GM12872 (cell line): Measurements from ENCODE around the gene RAX.

Source experiments
- CTCF ChIP-seq: IDR thresholded peaks from 3 replicates; pipeline ENCODE4 v1.5.1; 2011; ENCODE audit warnings: low read depth, mild to moderate bottlenecking, low read length, moderate library complexity; ENCODE audit not compliant: insufficient read depth

RAX gene

GRCh38 chr18:59222341-59222740 is 50.9 kb downstream of the RAX start:
- TF ChIP-seq CTCF, result no peak

DNA sequence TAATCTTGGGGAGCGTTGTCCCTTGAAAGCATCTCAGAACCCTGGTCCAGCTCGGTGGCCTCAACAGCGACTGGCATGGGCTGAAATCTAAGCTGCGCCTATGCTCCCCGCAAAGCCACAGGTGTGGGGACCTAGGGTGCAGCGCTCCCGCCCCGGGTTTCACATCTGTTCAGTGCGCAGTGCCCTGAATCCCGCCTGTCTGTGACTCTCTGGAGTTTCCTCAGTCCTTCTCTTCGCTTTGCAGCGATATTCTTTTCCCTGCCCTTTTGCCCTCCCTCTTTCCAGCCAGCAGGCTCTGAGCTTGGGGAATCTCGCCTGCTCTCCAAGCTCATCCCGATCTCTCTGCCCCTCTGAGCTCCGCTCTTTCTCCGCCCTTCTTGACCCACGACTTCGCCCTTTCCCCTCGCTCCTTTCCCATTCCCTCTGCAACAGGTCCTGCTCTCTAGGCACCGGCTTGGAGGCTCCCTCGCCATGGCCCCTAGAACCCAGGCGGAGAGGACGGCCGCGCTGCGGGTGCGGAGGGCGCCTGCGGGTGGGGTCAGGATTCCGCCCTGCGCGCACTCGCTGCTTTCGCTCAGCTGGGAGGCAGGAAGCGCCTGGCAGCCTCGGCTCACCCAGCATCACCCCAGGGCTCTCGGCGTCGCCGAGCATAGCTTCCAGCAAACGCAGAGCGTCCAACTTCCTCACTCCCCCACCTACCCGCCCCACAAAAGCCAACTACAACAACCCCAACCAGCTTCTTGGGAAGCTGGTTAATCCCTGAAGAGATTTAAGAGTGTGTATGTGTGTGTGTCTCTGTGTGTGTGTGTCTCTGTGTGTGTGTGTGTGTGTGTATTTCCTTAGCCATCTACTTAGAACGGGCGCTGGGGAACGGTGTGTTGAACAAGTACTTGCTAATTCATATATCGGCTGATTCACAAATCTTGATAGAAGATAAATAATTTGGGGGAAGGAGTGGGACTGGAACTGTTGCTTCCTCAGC is 52.2 kb downstream of the RAX start:
- TF ChIP-seq CTCF, result no peak

DNA sequence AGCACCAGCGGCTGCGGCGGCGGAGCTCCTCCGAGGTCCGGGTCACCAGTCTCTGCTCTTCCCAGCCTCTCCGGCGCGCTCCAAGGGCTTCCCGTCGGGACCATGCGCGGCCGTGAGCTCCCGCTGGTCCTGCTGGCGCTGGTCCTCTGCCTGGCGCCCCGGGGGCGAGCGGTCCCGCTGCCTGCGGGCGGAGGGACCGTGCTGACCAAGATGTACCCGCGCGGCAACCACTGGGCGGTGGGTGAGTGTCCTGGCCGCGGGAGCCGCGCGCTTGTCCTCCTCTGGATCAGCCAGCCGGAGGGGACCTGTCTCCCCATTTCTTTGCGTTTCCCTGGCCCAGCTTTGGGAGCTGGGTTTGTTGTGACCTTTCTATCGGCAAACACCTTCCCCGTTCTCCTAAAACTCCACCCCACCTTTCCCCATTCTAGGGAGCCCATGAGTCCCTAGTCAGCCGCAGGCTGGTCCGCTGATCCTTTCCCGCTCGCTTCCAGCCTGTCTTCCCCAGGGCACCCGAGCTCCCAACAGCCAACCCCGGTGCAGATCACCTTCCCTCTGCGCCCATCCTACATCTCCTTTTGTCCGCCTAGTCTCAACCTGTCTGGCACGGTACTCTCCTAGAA is 53.0 kb downstream of the RAX start:
- TF ChIP-seq CTCF, result no peak

DNA sequence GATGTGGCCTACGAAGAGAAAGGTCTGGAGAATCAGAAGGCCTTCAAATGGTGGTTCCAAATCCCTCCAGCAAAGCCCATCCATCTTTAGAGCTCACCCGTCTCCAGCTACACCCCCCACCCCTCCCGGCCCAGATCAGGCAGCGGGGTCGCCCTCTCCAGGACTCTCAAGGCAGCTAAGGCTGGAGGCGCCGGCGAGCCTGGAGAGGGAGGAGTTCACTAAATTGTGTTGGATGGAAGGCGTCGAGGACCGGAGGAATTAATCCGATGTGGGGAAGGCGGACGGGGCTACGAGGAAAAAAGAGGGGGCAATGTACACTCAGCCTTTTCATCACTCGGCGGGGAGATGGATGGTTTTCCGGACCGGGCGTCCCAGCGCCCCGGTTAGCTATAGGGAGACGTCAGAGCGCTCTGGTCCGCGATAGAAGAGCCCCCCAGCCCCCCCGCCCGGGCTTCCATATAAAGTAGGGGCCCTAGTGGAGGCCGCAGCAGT is 53.5 kb downstream of the RAX start, which contains the start of gene GRP:
Gene GRP (plus strand): TSS at position 487 of the 492 bp plus-strand sequence. CDS start 108 bp downstream, outside the sequence.
- TF ChIP-seq CTCF, result no peak

GRCh38 chr18:59218018-59218417 is 55.2 kb downstream of the RAX start:
- no peak for TF ChIP-seq CTCF
